Fibroblast of lung (primary cell): Measurements from ENCODE around the gene FNTB. TPM values are rescaled to one million over a fixed set of nuclear protein-coding genes. Genes with fewer than 3 reads are reported as not detected.

Experiments
- DNase-seq, 2 donors: peaks; one replicate each; pipeline versions ENCODE4 v3.0.0 to v3.0.0-alpha.2; 2010; ENCODE audit warnings: low read depth in 2 of 2
- H2AFZ ChIP-seq: 2 replicates; pipeline ENCODE4 v1.5.1; 2012; ENCODE audit warnings: low read length, control low read depth, inconsistent platforms
- H3K27ac ChIP-seq: 2 replicates; pipeline ENCODE4 v1.5.1; 2011; ENCODE audit warnings: low read length, control low read depth; ENCODE audit not compliant: insufficient read depth
- H3K27me3 ChIP-seq: 2 replicates; pipeline ENCODE4 v1.5.1; 2011; ENCODE audit warnings: mild to moderate bottlenecking, low read length; ENCODE audit not compliant: control insufficient read depth, insufficient read depth
- H3K36me3 ChIP-seq: 2 replicates; pipeline ENCODE4 v1.5.1; 2011; ENCODE audit warnings: low read length; ENCODE audit not compliant: control insufficient read depth, insufficient read depth
- H3K4me1 ChIP-seq: 2 replicates; pipeline ENCODE4 v1.5.1; 2011; ENCODE audit warnings: low read length; ENCODE audit not compliant: control insufficient read depth, insufficient read depth; ENCODE audit errors: extremely low read depth
- H3K4me2 ChIP-seq: 2 replicates; pipeline ENCODE4 v1.5.1; 2011; ENCODE audit warnings: low read length, control low read depth; ENCODE audit not compliant: insufficient read depth; ENCODE audit errors: extremely low read depth
- H3K4me3 ChIP-seq, 4 experiments: fragments of 200-600 bp in 1 of 4; sonication (generic) in 1 of 4; replicated peaks in 1 of 4; 2 replicates each; pipeline ENCODE4 v1.5.1; 2011 to 2016; ENCODE audit warnings: low read length in 4 of 4, low read depth in 3 of 4, mild to moderate bottlenecking in 3 of 4, control low read depth in 2 of 4, inconsistent platforms in 1 of 4, mixed read lengths in 1 of 4; ENCODE audit not compliant: insufficient read depth in 1 of 4; ENCODE audit errors: control extremely low read depth in 1 of 4
- H3K79me2 ChIP-seq: 2 replicates; pipeline ENCODE4 v1.5.1; 2012; ENCODE audit warnings: mild to moderate bottlenecking, low read length, inconsistent platforms; ENCODE audit not compliant: control insufficient read depth, insufficient read depth
- H3K9ac ChIP-seq: 2 replicates; pipeline ENCODE4 v1.5.1; 2011; ENCODE audit warnings: mild to moderate bottlenecking, low read length, control low read depth; ENCODE audit not compliant: insufficient read depth
- H3K9me3 ChIP-seq: 2 replicates; pipeline ENCODE4 v1.5.1; 2012; ENCODE audit warnings: low read depth, low read length; ENCODE audit not compliant: control insufficient read depth, insufficient read depth
- H4K20me1 ChIP-seq: 2 replicates; pipeline ENCODE4 v1.5.1; 2011; ENCODE audit warnings: low read length; ENCODE audit not compliant: control insufficient read depth, insufficient read depth; ENCODE audit errors: extremely low read depth
- CTCF ChIP-seq, 2 donors: IDR thresholded peaks in 1 of 2; conservative IDR thresholded peaks in 1 of 2; 1 replicate in 1 of 2; 2 replicates in 1 of 2; pipeline ENCODE4 v1.5.1; 2011 to 2012; ENCODE audit warnings: low read length in 2 of 2, control low read depth in 1 of 2, inconsistent platforms in 1 of 2, low read depth in 1 of 2, mild to moderate bottlenecking in 1 of 2
- EZH2 ChIP-seq: IDR thresholded peaks from 2 replicates; pipeline ENCODE4 v1.5.1; 2012; ENCODE audit warnings: low read length, control low read depth, mild to moderate bottlenecking; ENCODE audit errors: missing control alignments
- polyA plus RNA-seq, 2 donors: library from polyadenylated mRNA; depleted of rRNA in 1 of 2; stranded (reverse) in 1 of 2; unstranded in 1 of 2; fragments of >200 nt; gene quantifications; 2 replicates each; pipeline ENCODE4 v1.2.1, GENCODE V29; 2011 to 2012; ENCODE audit warnings: missing spikeins in 1 of 2
- total RNA-seq: library from RNA; depleted of rRNA; stranded (reverse); fragments of >200 nt; gene quantifications from 2 replicates; pipeline ENCODE4 v1.2.1, GENCODE V29; 2014

FNTB gene
- total and polyA plus RNA-seq, 2 donors (not counting 1 experiment from before 2014, with no cell fraction given) = 8.8 to 13.2 TPM

- DNase-seq = peak; percentile 30 to 64
- H3K4me2 ChIP-seq = peak overlapping the region; percentile 38
- peaks cover 46% of the 10 kb centered on the region for H3K79me2 ChIP-seq
- H3K9ac ChIP-seq = no peak overlapping the region
- no peaks in the 10 kb centered on the region for H3K9me3 ChIP-seq
- H2AFZ ChIP-seq = no peak overlapping the region
- H3K4me1 ChIP-seq = peaks cover 7% of the 10 kb centered on the region
- H3K36me3 ChIP-seq = peaks cover 6% of the 10 kb centered on the region
- peak overlapping the region in 1 of 4 experiments; percentile 5 for H3K4me3 ChIP-seq
- no peak overlapping the region for H3K27ac ChIP-seq
- no peaks in the 10 kb centered on the region for H4K20me1 ChIP-seq
- H3K27me3 ChIP-seq = no peaks in the 10 kb centered on the region
- TF ChIP-seq CTCF (conservative IDR thresholded peaks at IDR 0.05 in 1 of 2, IDR thresholded peaks at IDR 0.05 in 1 of 2; ENCODE audit: low read depth in 1 of 2, low read length in 2 of 2) = no peak
- no peak for TF ChIP-seq EZH2
Observed at GRCh38 chr14:65096323-65097089, 109.8 kb downstream of the FNTB start.

- H2AFZ ChIP-seq = no peak overlapping the region
- DNase-seq = peak; percentile 13 to 60
- H4K20me1 ChIP-seq = no peaks in the 10 kb centered on the region
- peaks cover 2% of the 10 kb centered on the region for H3K36me3 ChIP-seq
- no peaks in the 10 kb centered on the region for H3K9me3 ChIP-seq
- TF ChIP-seq CTCF (conservative IDR thresholded peaks at IDR 0.05 in 1 of 2, IDR thresholded peaks at IDR 0.05 in 1 of 2; ENCODE audit: low read depth in 1 of 2, low read length in 2 of 2) (no peak), EZH2 (no peak)
- H3K4me2 ChIP-seq = peak overlapping the region; percentile 44
- H3K4me3 ChIP-seq = peak overlapping the region; percentile 3 to 43 (median 28)
- H3K4me1 ChIP-seq = peaks cover 9% of the 10 kb centered on the region
- no peaks in the 10 kb centered on the region for H3K27me3 ChIP-seq
- peak overlapping the region; percentile 28 for H3K9ac ChIP-seq
- H3K27ac ChIP-seq = peak overlapping the region; percentile 17
- peaks cover 52% of the 10 kb centered on the region for H3K79me2 ChIP-seq
Observed at GRCh38 chr14:65098586-65098985, 111.9 kb downstream of the FNTB start.

- H4K20me1 ChIP-seq = no peaks in the 10 kb centered on the region
- DNase-seq = peak; percentile 9 to 40
- H3K4me1 ChIP-seq = peaks cover 9% of the 10 kb centered on the region
- TF ChIP-seq EZH2 (no peak), CTCF (conservative IDR thresholded peaks at IDR 0.05 in 1 of 2, IDR thresholded peaks at IDR 0.05 in 1 of 2; ENCODE audit: low read depth in 1 of 2, low read length in 2 of 2) (no peak)
- H3K4me3 ChIP-seq = peak overlapping the region; percentile 80 to 95 (median 88)
- peak overlapping the region; percentile 32 for H3K27ac ChIP-seq
- H3K4me2 ChIP-seq = peak overlapping the region; percentile 76
- no peaks in the 10 kb centered on the region for H3K27me3 ChIP-seq
- H2AFZ ChIP-seq = no peak overlapping the region
- peak overlapping the region; percentile 37 for H3K9ac ChIP-seq
- H3K9me3 ChIP-seq = no peaks in the 10 kb centered on the region
- peaks cover 2% of the 10 kb centered on the region for H3K36me3 ChIP-seq
- peaks cover 45% of the 10 kb centered on the region for H3K79me2 ChIP-seq
Observed at GRCh38 chr14:65100922-65101541, 114.3 kb downstream of the FNTB start.
